ENCODE measurements around the gene MAML1. TPM values are rescaled to one million over a fixed set of nuclear protein-coding genes. Genes with fewer than 3 reads are reported as not detected.
A peak's percentile ranks its signal among the peaks of the same experiment; 100 is the strongest.
"Not testable (repeated sequence)": the region's sequence is repeated elsewhere in the genome, so short reads cannot be mapped to it uniquely, and the experiment has no call there.

Gene MAML1, protein sequence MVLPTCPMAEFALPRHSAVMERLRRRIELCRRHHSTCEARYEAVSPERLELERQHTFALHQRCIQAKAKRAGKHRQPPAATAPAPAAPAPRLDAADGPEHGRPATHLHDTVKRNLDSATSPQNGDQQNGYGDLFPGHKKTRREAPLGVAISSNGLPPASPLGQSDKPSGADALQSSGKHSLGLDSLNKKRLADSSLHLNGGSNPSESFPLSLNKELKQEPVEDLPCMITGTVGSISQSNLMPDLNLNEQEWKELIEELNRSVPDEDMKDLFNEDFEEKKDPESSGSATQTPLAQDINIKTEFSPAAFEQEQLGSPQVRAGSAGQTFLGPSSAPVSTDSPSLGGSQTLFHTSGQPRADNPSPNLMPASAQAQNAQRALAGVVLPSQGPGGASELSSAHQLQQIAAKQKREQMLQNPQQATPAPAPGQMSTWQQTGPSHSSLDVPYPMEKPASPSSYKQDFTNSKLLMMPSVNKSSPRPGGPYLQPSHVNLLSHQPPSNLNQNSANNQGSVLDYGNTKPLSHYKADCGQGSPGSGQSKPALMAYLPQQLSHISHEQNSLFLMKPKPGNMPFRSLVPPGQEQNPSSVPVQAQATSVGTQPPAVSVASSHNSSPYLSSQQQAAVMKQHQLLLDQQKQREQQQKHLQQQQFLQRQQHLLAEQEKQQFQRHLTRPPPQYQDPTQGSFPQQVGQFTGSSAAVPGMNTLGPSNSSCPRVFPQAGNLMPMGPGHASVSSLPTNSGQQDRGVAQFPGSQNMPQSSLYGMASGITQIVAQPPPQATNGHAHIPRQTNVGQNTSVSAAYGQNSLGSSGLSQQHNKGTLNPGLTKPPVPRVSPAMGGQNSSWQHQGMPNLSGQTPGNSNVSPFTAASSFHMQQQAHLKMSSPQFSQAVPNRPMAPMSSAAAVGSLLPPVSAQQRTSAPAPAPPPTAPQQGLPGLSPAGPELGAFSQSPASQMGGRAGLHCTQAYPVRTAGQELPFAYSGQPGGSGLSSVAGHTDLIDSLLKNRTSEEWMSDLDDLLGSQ
- total RNA-seq, result 7.3 TPM

DNA sequence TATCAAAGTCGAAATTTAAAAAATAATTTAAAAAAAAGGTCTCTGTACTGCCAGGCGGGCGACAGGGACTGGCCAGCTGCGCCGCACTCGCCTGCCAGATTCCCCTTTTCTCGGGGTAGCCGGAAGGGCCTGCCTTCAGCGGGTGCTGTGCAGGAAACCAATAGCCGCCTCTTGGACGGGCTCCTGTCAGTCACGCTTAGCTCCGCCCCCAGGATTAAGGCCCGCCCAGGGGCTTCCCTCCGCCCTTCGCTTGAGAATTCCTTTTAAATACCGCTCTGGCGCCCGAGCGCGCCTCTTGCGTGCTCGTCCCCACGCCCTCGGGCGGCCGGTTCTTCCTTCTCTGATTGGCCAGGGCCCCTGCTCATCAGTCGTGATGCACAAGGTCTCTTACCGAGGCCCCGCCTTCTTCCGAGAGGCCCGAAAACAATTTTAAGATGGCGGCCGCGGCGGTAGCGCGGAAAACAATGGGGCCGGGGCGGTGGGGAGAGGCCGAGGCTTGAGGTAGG, at the start of gene MAML1:
TSS of gene MAML1 (plus strand) at position 411 of the 506 bp plus-strand sequence. CDS start 291 bp downstream, outside the sequence.
- peak; percentile 94 for FAIRE-seq
- peak; percentile 98 to 99 for DNase-seq (ENCODE audit: low spot score in 2 of 2)

DNA sequence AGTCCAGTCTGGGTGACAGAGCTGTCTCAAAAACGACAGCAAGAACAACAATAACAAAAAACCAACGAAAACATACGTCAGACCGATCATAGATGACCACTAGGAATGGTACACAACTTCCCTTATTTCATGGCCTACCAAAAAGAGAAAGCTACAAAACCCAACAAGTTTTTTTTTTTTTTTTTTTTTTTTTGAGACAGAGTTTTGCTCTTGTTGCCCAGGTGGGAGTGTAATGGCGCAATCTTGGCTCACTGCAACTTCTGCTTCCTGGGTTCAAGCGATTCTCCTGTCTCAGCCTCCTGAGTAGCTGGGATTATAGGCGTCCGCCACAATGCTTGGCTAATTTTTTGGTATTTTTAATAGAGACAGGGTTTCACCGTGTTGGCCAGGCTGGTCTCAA, 43.4 kb upstream of the MAML1 start:
- not testable (repeated sequence) for FAIRE-seq; DNase-seq (ENCODE audit: low spot score in 2 of 2)

DNA sequence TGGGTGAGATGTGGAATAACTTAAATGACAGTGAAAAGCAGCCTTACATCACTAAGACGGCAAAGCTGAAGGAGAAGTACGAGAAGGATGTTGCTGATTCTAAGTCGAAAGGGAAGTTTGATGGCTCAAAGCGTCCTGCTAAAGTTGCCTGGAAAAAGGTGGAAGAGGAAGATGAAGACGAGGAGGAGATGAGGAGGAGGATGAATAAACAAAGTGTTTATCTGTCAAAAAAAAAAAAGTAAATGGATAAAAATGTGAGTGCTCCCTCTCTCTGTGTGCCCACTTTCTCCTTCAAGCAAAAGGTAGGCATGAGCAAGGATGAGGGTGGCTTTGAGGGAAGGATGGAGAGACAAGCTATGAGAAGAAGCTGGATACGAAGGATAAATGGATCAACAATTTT, 38.1 kb upstream of the MAML1 start:
- no peak for FAIRE-seq
- no peak for DNase-seq (ENCODE audit: low spot score in 2 of 2)

DNA sequence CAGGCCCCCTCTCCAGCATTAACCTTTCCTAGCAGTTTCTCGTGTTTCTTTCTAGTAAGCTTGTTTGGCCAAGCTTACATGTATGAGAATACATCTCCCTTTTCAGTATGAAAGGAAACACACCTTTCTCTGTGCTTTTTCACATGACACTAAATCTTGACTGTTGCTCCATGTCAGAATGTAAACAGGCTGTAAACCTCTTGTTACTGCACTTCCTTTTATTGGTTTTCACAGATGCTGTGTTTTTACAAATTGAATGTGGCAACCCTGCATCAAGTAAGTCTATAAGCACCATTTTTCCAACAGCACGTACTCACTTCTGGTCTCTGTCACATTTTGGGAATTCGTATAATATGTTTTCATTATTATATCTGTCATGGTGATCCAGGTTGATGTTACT, 36.0 kb upstream of the MAML1 start:
- DNase-seq (ENCODE audit: low spot score in 2 of 2) (no peak), FAIRE-seq (no peak)

DNA sequence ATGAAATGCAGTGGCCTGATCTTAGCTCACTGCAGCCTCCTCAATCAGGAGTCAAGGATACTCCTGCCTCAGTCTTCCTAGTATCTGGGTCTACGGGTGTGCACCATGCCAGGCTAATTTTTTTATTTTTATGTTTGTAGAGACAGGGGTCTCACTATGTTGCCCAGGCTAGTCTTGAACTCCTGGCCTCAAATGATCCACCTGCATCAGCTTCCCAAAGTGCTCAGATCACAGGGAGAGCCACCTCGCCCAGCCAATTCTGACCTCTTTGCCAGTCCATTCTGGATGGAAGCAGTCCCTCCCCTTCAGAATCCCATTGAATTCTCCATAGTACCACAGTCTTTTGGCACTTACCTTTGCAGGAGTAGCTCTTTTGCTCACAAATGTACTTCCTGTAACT, 35.5 kb upstream of the MAML1 start:
- no peak for FAIRE-seq

DNA sequence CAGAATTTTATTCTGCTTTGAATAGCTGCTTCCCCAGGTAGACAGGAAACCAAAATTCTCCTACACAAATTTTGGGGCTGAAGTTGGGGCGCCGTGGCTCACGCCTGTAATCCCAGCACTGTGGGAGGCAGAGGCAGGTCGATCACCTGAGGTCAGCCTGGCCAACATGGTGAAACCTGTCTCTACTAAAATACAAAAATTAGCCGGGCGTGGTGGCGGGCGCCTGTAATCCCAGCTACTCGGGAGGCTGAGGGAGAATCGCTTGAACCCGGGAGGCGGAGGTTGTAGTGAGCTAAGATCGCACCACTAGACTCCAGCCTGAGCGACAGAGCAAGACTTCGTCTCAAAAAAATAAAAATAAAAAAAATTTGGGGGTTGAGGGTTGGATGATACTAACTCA, 35.1 kb upstream of the MAML1 start:
- not testable (repeated sequence) for DNase-seq (ENCODE audit: low spot score in 2 of 2); FAIRE-seq

More for the DNA sequence above, 35.5 kb upstream of the MAML1 start:
- DNase-seq (ENCODE audit: low spot score in 2 of 2), result no peak

DNA sequence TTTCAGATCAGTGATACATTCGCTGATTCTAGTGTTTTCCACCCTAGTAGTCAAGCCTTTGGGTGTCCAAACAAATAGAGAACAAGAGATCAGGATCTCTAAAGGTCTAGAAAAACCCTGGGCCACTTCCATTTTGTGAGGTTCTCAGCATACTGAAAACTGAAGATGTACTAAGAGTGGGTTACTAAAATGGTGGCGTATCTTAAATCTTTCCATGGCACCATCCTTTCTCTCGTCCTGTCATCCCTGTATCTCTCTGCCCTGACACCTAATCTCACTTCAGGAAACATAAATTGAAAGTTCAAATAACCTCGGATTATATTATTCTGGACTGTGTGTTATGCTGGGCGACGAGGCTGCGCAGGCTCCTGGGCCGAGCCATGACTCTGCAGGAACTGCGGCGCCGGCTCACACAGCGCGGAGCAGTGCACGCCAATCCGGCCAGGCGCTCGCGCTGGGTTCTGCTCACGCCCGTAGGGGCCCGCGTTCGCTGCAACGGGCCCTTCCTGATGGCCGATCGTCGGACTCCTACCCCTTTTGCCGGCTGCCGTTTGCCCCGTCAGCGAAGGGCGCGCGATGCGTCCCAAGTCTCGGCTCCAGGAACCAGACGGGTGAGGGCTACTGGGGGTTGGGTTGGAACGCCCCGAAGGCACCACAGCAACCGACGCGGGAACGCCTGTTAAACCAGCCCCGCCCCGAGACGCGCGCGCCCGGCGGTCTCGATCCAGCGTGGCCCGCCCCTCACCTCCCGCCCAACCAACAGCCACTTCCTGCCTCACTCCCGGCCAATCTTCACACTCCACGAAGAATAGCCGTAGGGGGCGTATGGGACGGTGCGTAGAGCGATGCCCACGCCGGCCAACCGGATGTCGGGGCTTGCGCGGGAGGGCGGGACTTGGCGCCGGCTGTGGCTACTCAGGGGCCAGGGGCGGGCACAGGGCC, 34.4 kb upstream of the MAML1 start:
- FAIRE-seq, result no peak
- peak; percentile 98 to 99 for DNase-seq (ENCODE audit: low spot score in 2 of 2)

DNA sequence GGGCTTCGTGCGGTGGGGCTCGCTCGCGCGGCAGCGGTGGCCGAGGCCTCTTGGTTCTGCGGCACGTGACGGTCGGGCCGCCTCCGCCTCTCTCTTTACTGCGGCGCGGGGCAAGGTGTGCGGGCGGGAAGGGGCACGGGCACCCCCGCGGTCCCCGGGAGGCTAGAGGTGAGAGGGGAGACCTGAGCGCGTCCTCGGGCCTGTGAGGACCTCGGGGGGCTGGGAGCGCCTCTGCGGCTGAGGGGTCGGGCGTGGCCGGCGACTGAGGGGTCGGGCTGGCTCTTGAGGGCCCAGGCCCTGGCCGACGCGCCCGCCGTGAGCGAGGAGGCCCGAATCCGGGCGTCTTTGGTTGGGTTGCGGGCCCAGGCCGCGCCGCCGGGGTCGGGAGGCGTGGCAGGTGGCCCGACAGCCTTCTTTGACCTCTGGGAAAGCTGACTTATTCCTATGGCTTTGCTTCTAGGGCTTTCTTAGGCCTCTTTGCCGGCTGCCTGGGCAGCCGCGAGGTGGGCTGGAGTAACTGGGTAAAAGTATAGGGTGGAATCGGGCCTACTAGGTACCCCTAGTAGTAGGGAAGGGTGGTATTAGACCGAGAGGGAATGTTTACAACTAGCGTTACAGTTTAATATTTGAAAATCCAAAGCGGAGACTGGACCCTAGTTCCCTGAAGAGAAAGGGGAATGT, 33.5 kb upstream of the MAML1 start, which contains the start of gene CANX:
TSS of gene CANX (plus strand) at position 33 of the 681 bp plus-strand sequence. CDS start 6,715 bp downstream, outside the sequence.
- FAIRE-seq (no peak), DNase-seq (ENCODE audit: low spot score in 2 of 2) (no peak)

DNA sequence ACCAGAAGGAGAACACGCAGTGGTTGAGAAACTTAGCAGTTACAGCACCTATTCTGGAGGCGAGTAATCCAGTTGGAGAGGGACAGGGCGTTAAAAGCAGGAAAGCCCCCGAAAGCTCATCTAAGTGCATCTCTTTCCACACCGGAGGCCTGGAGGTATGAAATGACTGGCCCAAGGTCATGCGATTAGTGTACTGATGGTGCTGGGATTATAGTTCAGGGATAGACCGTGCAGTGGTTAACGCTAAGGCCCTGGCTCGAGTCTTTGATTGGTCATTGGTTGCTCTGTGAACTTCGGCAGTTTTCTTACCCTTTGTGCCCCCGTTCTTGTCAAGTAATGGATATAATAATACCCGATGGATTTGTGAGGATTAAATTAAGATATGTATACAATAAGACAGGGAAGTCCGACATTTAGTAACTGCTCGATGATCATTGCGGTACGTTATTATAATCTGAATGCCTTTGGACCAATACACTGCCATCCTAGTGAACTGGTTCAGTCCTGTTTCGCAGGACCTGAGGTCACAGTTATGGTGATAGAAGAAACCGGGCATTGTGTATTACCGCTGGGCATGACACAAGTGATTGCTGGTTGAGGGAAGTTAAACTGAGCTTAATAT, 32.9 kb upstream of the MAML1 start:
- DNase-seq (ENCODE audit: low spot score in 2 of 2), result peak in 1 of 2 donors; percentile 28
- FAIRE-seq, result no peak

DNA sequence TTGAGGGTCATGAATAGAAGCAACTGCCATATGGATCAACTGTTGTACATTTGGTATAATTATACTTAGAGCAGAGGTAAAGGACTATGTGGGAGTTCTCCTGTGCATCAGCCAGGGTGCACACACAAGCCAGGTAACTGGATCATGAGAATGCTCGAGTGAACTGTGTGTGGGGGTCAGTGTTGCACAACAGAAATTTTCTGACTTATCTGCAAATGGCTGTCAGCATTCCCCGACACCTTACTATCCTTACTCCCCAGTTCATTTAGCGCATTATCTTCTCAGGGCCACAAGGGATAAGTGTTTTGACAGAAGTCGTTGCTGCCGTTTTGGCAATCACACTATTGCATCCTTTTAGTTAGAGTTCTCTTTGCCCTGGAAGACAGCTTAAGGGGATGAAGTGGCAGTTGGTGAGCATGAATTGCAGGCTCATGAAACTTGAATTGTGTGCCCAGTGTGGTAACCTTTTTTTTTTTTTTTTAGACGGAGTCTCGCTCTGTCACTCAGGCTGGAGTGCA, 32.2 kb upstream of the MAML1 start:
- no peak for FAIRE-seq
- DNase-seq (ENCODE audit: low spot score in 2 of 2), result no peak

DNA sequence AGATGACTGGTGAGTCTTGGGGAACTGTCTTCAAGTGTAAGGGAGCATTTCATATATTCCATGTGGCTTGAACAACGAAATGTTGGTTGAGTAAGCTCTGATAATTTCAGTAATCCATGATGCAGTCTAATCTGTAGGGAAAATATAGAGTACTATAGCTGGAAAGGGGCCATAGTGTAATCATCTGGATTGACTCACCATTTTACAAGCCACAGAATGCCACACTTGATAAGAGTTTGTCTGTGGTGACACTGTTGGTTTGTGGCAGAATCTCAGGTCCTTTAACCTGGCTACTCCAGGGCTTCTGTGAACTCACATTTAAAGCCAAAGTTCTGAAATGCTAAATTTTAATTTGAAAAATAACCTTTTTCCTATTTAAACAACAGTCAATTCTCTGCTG, 16.3 kb upstream of the MAML1 start:
- no peak for FAIRE-seq
- no peak for DNase-seq (ENCODE audit: low spot score in 2 of 2)

DNA sequence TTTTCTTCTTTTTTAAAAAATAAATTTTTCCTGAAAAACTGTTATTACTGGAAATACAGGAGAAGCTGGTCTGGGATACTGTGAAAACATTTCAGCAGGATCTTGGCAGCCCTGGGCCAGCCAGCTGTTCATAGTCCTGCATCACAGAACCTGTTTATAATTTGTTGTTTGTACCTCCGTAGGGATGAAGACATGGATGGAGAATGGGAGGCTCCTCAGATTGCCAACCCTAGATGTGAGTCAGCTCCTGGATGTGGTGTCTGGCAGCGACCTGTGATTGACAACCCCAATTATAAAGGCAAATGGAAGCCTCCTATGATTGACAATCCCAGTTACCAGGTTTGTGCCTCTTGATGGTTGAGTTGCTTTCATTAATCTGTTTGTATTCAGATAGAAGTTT, 12.4 kb upstream of the MAML1 start:
- DNase-seq (ENCODE audit: low spot score in 2 of 2) (no peak), FAIRE-seq (no peak)

DNA sequence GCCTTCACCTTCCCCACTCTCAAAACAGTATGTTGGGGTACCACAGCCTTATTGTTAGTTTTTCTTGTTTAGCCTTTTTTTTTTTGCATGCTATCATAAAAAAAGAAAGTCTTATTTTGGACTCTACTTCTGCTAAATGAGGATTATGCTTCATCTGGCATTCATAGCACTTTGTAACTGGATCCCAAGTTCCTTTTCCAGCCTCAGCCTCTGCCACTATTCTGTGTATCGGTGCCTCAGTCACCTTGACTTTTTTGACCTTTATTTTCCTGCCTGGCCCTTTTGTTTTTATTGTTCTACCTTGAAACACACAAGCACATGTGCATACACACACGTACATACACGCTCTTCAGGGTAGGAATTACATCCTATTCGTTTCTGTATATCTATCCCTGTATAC, 8.5 kb upstream of the MAML1 start:
- DNase-seq (ENCODE audit: low spot score in 2 of 2), result no peak
- no peak for FAIRE-seq

DNA sequence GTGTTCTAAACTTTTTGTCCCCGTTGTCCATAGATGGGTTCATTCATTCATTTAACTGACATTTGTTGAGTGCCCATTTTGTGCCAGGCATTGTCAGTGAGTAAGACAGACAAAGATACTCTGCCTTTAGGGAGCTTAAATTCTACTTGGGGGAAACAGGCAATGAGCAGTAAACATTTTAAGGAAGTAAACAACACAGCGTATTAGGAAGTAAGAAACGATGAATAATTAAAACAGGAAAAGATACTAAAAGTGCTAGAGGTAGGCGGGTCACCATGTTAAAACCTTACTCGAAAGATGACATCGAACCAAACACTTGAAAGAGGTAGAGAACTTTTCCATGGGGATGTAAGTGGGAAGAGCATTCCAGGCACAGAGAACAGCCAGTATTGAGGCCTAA, 5.5 kb upstream of the MAML1 start:
- FAIRE-seq, result no peak
- DNase-seq (ENCODE audit: low spot score in 2 of 2), result no peak

DNA sequence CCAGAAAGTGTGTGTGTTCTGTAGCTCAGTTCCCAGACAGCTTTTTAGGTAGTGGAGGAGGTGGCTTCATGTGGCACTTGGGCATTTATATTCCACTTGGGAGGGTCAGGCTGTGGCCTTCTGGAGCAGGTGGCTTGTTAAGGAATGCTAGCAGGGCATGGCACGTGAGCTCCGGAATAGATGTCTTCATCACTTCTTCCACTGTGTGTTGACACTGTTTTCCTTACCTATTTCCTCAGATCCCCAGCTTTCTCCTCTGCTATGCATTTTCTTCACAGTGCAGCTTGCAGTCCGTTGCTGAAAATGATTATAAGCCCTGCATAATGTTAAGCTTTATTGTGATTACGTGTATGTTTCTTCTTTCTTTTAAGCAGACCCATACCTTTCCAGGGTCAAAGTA, 3.3 kb upstream of the MAML1 start:
- FAIRE-seq, result no peak
- DNase-seq (ENCODE audit: low spot score in 2 of 2), result no peak

DNA sequence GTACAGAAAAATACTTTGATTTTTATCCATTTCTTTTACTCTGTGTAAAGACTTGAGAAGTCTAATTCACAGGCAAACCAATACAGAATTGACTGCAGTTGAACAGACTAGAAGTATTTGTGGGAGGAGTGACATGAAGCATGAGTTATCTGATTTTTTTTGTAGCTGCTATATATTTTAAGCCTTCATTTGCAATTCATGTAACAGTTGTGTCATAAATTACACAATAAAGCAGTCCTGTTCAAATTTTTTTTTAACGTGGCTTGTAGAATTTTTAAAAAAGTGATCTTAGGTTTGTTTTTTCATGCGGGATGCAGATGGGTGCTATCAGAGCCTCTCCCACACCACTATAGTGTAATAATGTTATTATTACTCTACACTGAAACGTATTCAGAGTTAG, 2.9 kb upstream of the MAML1 start:
- DNase-seq (ENCODE audit: low spot score in 2 of 2) (no peak), FAIRE-seq (no peak)

DNA sequence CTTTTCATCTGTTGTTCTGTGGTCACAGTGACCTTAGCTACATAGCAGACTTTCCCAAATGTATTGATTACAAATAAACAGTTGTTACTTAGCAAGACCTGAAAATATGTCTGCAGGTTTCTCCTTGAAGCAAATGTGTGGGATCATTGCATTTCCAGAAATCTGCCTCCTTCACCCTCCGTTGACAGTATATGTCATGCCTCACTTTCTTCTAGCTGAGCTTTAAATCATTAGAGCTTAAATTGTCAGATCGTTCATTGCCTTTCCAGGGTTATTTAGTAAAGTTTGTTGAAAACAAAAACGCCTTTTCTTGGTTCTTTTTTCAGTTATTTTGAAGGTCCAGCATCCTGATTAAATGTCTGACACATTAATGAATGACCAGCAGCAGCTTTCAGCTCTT, 2.3 kb upstream of the MAML1 start:
- DNase-seq (ENCODE audit: low spot score in 2 of 2), result no peak
- FAIRE-seq, result no peak

DNA sequence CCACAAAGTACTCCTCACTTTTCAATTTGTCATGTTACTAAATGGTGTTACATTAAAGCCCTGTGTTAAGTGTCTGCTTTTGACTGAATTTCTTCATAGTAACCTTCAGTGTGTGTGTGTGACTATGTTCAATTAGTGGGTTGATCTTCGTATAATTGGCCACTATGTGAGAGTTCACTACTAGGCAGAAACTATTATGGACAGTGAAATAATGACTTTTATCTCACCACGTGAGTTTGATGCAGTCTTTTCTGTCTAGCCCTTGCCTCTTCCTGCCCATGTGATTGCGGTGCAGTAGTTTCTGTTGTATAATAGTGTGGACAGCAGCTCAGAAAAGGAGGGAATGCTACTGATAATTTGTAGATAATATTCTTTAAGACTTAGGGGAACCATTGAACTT, 1.8 kb upstream of the MAML1 start:
- DNase-seq (ENCODE audit: low spot score in 2 of 2), result no peak
- no peak for FAIRE-seq

Data from frontal cortex (tissue), 4 donors.